GM20431 (cell line): ENCODE measurements around the gene BEND2.

Source experiments
- in situ Hi-C: fragments of 300-500 bp; cut with MseI, MboI; formaldehyde crosslinking; loops from one replicate; pipeline ENCODE4 v1.15.0; 2020; ENCODE audit warnings: low sequenced_read_pairs; ENCODE audit not compliant: unreplicated experiment

Gene BEND2

GRCh38 chrX:18146954-18147353 is 73.7 kb downstream of the BEND2 start:
- in situ Hi-C loops, result no loop called here

DNA sequence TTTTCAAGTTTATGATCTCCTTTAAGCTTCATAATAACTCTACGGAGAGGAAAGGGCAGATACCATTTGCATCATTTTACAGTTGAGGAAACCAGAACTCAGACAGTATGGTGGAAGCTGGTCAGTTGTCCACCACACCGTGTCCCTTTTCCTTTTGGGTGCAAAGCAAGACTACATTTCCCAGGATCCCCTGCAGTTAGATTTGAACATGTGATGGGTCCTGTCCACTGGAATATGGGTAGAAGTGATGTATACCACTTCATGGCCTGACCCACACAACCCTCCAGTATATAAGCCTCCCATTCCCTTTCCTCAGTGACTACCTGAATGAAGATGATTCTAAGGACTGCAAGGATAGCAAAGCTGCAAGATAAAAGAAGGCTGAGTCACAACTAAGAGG is 74.7 kb downstream of the BEND2 start:
- in situ Hi-C loops, result no loop called here

GRCh38 chrX:18136816-18137215 is 83.9 kb downstream of the BEND2 start:
- in situ Hi-C loops, result no loop called here

DNA sequence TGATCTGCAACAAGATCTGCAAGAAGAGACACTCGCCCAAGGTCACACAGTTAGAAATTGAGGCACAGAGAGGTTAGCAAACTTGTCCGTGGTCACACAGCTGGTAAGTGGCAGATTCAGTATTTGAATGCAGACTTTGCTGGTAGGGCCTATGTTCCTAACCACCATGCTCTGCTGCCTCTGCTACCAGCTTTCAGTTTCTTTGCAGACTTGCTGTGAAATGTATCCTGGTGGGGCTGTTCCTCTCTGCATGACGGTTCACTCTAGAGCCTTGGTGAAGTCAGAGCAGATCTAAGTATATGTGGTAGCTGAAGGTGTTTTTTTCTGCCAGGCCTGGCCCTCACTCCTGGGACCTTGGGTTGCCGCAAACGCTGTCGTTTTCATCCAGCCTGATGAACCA is 87.1 kb downstream of the BEND2 start:
- in situ Hi-C loops, result no loop called here

DNA sequence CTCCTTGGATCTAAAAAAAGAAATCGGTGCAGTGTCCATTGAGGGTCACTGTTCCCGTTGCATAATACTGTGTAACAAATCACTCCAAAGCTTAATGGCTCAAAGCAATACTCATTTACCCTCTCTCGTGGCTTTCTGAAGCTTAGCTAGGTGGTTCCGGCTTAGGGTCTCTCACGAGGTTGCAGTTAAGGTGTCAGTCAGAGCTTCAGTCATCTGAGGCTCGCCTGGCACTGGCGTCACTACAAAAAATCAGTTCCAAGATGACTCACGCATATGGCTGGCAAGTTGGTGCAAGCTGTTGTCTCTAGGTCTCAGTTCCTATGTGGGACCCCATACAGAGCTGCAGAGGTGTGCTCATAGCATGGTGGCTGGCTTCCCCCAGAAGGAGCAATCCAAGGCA is 91.0 kb downstream of the BEND2 start:
- in situ Hi-C loops, result no loop called here

- in situ Hi-C loops, result no loop called here
These were observed 93.7 kb downstream of the BEND2 start for GRCh38 chrX:18126971-18127370.

DNA sequence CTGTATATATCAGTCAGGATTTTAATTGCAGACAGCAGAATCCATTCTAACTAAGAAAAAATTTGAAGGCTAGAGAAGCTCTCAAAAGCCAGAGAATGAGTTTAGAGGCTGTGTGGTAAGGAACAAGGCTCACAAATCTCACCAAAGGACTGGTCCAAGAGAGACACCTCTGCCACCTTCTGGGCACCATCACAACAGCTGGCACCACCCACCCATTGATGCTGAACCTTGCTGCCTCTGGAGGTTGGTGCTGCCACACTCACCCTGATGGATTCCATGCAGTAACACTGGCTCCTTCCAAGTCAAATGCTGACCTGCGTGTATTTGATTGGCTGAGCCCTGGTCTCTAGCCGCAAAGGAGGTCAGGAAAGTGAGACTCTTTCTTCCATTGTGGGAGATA is 100.8 kb downstream of the BEND2 start:
- in situ Hi-C loops, result no loop called here
